Measurements from ENCODE around the gene OR51B4. TPM values are rescaled to one million over a fixed set of nuclear protein-coding genes. Genes with fewer than 3 reads are reported as not detected.

The OR51B4 gene
- total RNA-seq, 1 experiment from 2014 or later, result not detected

- intact Hi-C loops (cut with micrococcal nuclease), result no loop called here
- BruUV-seq (replicated peaks), result no TSS peak
- H3K9me3 Mint-ChIP-seq (ENCODE audit: unreplicated experiment), result no peaks in the 10 kb centered on the region
Measured at GRCh38 chr11:5272395-5273017, 29.2 kb downstream of the OR51B4 start.

GRCh38 chr11:5269715-5270147 lies 32.0 kb downstream of the OR51B4 start, which contains the start of gene HBE1:
HBE1 (minus strand) TSS chr11:5269945; CDS start chr11:5269890, 55 bp downstream.
- ChIA-PET POLR2A (no interaction called here), CTCF (interaction anchor here (0.7 kb wide), 1 partner anchor 40 kb away, joined by 4 read pairs; no protein-coding TSS in a partner anchor)
- BruUV-seq (replicated peaks), result no TSS peak
- no peak within 1 kb of the TSS for H3K27ac Mint-ChIP-seq (ENCODE audit: low read depth, unreplicated experiment)
- DNase-seq (ENCODE audit: unreplicated experiment), result no peak
- intact Hi-C loops (cut with micrococcal nuclease), result no loop called here
- no peaks in the 10 kb centered on the region for H3K4me1 Mint-ChIP-seq (ENCODE audit: insufficient read depth, unreplicated experiment)
- peaks cover 36% of the 10 kb centered on the region for H3K27me3 Mint-ChIP-seq (ENCODE audit: insufficient read depth, unreplicated experiment)
- H3K4me3 Mint-ChIP-seq (ENCODE audit: unreplicated experiment), result no peak within 1 kb of the TSS
- H3K9me3 Mint-ChIP-seq (ENCODE audit: unreplicated experiment), result no peaks in the 10 kb centered on the region
- H3K36me3 Mint-ChIP-seq (ENCODE audit: insufficient read depth, unreplicated experiment), result no peaks in the 10 kb centered on the region
- TF ChIP-seq CTCF (IDR thresholded peaks at IDR 0.05; ENCODE audit: unreplicated experiment), result no peak

More at GRCh38 chr11:5272395-5273017, 29.2 kb downstream of the OR51B4 start:
- no peak for TF ChIP-seq CTCF (IDR thresholded peaks at IDR 0.05; ENCODE audit: unreplicated experiment)
- peaks cover 14% of the 10 kb centered on the region for H3K27me3 Mint-ChIP-seq (ENCODE audit: insufficient read depth, unreplicated experiment)
- no peak for DNase-seq (ENCODE audit: unreplicated experiment)
- H3K27ac Mint-ChIP-seq (ENCODE audit: low read depth, unreplicated experiment), result no peak overlapping the region
- no peaks in the 10 kb centered on the region for H3K4me1 Mint-ChIP-seq (ENCODE audit: insufficient read depth, unreplicated experiment)
- ChIA-PET CTCF (no interaction called here), POLR2A (no interaction called here)
- H3K36me3 Mint-ChIP-seq (ENCODE audit: insufficient read depth, unreplicated experiment), result no peaks in the 10 kb centered on the region
- no peak overlapping the region for H3K4me3 Mint-ChIP-seq (ENCODE audit: unreplicated experiment)

- ChIA-PET POLR2A (interaction anchor here (0.7 kb wide), 1 partner anchor 120 kb away, joined by 3 read pairs; no protein-coding TSS in a partner anchor), CTCF (no interaction called here)
- H3K9me3 Mint-ChIP-seq (ENCODE audit: unreplicated experiment), result no peaks in the 10 kb centered on the region
- no peaks in the 10 kb centered on the region for H3K4me1 Mint-ChIP-seq (ENCODE audit: insufficient read depth, unreplicated experiment)
- H3K36me3 Mint-ChIP-seq (ENCODE audit: insufficient read depth, unreplicated experiment), result no peaks in the 10 kb centered on the region
- DNase-seq (ENCODE audit: unreplicated experiment), result no peak
- intact Hi-C loops (cut with micrococcal nuclease), result no loop called here
- no peak overlapping the region for H3K4me3 Mint-ChIP-seq (ENCODE audit: unreplicated experiment)
- TF ChIP-seq CTCF (IDR thresholded peaks at IDR 0.05; ENCODE audit: unreplicated experiment), result no peak
- no peak overlapping the region for H3K27ac Mint-ChIP-seq (ENCODE audit: low read depth, unreplicated experiment)
- no TSS peak for BruUV-seq (replicated peaks)
- peaks cover 62% of the 10 kb centered on the region for H3K27me3 Mint-ChIP-seq (ENCODE audit: insufficient read depth, unreplicated experiment)
Measured at GRCh38 chr11:5267033-5267563, 34.6 kb downstream of the OR51B4 start.

- no peak overlapping the region for H3K27ac Mint-ChIP-seq (ENCODE audit: low read depth, unreplicated experiment)
- TF ChIP-seq CTCF (IDR thresholded peaks at IDR 0.05; ENCODE audit: unreplicated experiment), result no peak
- H3K27me3 Mint-ChIP-seq (ENCODE audit: insufficient read depth, unreplicated experiment), result peaks cover 64% of the 10 kb centered on the region
- DNase-seq (ENCODE audit: unreplicated experiment), result no peak
- H3K4me1 Mint-ChIP-seq (ENCODE audit: insufficient read depth, unreplicated experiment), result no peaks in the 10 kb centered on the region
- ChIA-PET POLR2A (no interaction called here), CTCF (no interaction called here)
- H3K36me3 Mint-ChIP-seq (ENCODE audit: insufficient read depth, unreplicated experiment), result no peaks in the 10 kb centered on the region
- H3K9me3 Mint-ChIP-seq (ENCODE audit: unreplicated experiment), result no peaks in the 10 kb centered on the region
- no TSS peak for BruUV-seq (replicated peaks)
- H3K4me3 Mint-ChIP-seq (ENCODE audit: unreplicated experiment), result no peak overlapping the region
- intact Hi-C loops (cut with micrococcal nuclease), result no loop called here
Measured at GRCh38 chr11:5266609-5267008, 35.1 kb downstream of the OR51B4 start.
